ENCODE measurements around the gene GDF3.

DNA sequence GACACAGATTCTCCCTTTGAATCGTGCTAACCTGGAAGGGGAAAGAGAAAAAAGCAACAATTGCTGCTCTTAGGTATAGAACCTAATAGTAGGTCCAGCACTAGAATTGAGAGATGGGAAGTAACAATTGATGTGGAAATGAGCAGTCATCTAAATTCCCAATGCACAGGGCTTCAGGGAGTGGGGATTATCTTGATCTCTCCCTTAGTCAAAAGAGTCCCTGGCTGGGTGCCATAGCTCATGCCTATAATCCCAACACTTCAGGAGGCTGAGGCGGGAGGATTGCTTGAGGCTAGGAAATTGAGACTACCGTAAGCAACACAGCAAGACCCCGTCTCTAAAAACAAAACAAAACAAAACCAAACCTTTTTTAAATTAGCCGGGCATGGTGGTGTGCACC lies 33.8 kb downstream of the GDF3 start:
- TF ChIP-seq, protein P1, sequence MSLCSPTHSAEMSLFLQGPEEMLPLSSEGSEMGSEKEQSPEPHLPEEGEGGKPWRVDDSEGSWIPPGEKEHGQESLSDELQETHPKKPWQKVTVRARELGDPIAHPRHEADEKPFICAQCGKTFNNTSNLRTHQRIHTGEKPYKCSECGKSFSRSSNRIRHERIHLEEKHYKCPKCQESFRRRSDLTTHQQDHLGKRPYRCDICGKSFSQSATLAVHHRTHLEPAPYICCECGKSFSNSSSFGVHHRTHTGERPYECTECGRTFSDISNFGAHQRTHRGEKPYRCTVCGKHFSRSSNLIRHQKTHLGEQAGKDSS (CRISPR knock-in tag; IDR thresholded peaks at IDR 0.05; ENCODE audit: borderline replicate concordance, low read depth) = no peak
- TF ChIP-seq EZH2 (conservative IDR thresholded peaks at IDR 0.05; ENCODE audit: low read depth, low read length) (no peak), WIZ (CRISPR knock-in tag; IDR thresholded peaks at IDR 0.05) (no peak), MAFK (conservative IDR thresholded peaks at IDR 0.05 in 1 of 2, IDR thresholded peaks at IDR 0.05 in 1 of 2; ENCODE audit: low read length in 2 of 2) (no peak), ZKSCAN8 (CRISPR knock-in tag; IDR thresholded peaks at IDR 0.05; ENCODE audit: borderline replicate concordance) (no peak)
- TF ChIP-seq, protein P2, sequence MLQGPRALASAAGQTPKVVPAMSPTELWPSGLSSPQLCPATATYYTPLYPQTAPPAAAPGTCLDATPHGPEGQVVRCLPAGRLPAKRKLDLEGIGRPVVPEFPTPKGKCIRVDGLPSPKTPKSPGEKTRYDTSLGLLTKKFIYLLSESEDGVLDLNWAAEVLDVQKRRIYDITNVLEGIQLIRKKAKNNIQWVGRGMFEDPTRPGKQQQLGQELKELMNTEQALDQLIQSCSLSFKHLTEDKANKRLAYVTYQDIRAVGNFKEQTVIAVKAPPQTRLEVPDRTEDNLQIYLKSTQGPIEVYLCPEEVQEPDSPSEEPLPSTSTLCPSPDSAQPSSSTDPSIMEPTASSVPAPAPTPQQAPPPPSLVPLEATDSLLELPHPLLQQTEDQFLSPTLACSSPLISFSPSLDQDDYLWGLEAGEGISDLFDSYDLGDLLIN (CRISPR knock-in tag; IDR thresholded peaks at IDR 0.05; ENCODE audit: borderline replicate concordance) = no peak
- TF ChIP-seq, protein P3, sequence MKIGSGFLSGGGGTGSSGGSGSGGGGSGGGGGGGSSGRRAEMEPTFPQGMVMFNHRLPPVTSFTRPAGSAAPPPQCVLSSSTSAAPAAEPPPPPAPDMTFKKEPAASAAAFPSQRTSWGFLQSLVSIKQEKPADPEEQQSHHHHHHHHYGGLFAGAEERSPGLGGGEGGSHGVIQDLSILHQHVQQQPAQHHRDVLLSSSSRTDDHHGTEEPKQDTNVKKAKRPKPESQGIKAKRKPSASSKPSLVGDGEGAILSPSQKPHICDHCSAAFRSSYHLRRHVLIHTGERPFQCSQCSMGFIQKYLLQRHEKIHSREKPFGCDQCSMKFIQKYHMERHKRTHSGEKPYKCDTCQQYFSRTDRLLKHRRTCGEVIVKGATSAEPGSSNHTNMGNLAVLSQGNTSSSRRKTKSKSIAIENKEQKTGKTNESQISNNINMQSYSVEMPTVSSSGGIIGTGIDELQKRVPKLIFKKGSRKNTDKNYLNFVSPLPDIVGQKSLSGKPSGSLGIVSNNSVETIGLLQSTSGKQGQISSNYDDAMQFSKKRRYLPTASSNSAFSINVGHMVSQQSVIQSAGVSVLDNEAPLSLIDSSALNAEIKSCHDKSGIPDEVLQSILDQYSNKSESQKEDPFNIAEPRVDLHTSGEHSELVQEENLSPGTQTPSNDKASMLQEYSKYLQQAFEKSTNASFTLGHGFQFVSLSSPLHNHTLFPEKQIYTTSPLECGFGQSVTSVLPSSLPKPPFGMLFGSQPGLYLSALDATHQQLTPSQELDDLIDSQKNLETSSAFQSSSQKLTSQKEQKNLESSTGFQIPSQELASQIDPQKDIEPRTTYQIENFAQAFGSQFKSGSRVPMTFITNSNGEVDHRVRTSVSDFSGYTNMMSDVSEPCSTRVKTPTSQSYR (CRISPR knock-in tag; IDR thresholded peaks at IDR 0.05; ENCODE audit: borderline replicate concordance) = no peak

Measured in HepG2 (cell line).